NCI-H128 (cell line): ENCODE data around the gene SEC14L5.
"Not testable (repeated sequence)": the region's sequence is repeated elsewhere in the genome, so short reads cannot be mapped to it uniquely, and the experiment has no call there.

Experiments
- DNase-seq: peaks from one replicate; lab custom pipeline; 2025; ENCODE audit not compliant: unreplicated experiment; lab: John Stamatoyannopoulos, UW

SEC14L5 gene

DNA sequence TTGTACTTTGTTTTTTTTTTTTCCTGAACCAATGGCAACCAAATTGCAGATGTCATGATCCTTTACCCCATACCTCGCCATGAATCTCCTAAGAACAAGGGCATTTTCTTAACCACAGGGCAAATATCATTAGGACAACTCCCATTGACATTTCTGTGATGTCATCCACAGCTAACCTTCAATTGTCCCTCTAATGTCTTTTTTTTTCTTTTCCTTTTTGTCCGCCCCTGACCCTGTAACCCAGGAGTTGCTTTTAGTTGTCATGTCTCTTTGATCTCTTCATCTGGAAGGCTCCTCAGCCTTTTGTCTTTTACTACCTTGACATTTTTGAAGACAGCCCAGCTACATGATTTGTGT lies 76.0 kb downstream of the SEC14L5 start:
- no peak for DNase-seq

DNA sequence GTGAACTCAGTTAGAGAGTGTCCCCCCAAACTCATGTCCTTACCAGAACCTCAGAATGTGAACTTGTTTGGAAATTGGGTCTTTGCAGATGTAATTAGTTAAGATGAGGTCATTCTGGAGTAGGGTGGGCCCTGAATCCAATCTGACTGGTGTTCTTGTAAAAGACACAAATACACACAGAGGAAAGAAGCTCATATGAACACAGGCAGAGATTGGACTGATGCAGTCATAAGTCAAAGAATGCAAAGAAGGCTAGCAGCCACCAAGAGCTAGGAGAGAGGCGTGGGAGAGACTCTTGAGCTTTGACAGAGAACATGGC lies 77.7 kb downstream of the SEC14L5 start:
- DNase-seq, result no peak

DNA sequence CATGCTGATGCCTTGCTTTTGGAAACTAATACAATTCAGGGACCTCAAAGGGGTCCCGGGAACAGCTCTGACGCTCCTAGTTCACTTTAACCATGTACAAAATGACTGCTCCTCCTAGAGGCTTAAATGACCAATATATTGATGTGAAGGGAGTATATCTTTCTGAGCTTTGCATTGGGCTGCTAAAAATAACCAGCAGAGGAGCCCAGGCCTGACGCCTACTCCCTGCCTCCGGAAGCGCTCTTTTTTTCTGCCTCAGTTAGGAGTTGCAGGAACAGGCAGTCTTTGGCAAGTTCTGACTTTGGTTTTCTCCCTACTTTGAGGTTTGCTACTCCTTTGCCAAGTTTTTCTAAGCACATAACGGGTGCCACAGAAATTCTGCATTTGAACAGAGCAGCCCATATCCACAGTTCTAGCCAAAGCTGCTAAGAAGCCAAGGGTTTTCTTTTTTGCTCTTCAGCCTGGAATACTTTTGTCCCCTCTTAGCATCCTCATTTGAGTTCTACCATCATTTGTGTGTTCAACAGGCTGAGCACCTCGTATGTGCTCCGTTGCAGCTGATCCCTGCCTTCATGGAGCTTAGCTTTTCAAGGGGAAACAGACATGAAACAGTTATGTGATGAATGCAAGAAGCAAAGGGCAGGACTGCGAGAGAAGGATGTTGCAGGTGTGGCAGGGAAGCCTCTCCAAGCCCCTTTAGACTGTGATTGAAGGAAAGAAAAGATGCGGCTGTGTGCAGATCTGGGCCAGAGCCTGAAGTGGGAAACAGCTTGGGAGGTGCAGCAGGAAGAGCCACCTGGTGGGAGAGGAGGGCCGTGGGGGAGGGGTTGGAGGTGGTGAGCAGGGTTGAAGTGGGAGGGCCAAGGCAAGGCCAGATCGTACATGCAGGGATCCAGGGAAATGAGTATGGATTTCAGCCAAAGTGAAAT lies 78.4 kb downstream of the SEC14L5 start:
- DNase-seq, result no peak

- no peak for DNase-seq
Measured at GRCh38 chr16:5040451-5040850, 82.3 kb downstream of the SEC14L5 start.

GRCh38 chr16:5041600-5042133 lies 83.5 kb downstream of the SEC14L5 start:
- no peak for DNase-seq

GRCh38 chr16:5042574-5043171 lies 84.5 kb downstream of the SEC14L5 start:
- no peak for DNase-seq

DNA sequence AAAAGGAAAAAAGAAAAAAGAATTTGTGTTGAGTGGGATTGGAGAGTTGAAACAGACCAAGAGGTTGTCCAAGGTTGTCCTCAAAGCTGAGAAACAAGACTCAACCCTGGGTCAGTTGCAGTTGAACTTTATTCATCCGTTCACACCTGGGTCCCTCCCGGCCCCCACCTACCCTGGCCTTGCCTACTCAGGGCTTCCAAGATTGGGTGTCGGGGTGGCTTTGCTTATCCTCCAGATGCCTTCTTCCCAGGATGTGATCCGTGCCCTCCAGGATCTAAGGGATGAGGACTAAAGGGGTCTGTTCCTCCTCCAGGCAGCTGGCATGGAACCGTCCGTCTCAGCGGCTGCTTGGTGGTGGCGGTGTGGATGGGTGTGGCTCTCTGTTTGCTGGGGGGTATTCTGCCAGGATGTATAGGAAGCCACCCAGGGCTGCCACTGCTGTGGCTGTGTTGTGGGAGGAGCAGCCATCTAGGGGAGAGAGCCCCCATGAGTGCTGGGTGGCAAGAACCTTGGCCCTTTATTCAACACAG lies 85.9 kb downstream of the SEC14L5 start:
- DNase-seq, result no peak

- not testable (repeated sequence) for DNase-seq
Measured at GRCh38 chr16:5044581-5044980, 86.5 kb downstream of the SEC14L5 start.

DNA sequence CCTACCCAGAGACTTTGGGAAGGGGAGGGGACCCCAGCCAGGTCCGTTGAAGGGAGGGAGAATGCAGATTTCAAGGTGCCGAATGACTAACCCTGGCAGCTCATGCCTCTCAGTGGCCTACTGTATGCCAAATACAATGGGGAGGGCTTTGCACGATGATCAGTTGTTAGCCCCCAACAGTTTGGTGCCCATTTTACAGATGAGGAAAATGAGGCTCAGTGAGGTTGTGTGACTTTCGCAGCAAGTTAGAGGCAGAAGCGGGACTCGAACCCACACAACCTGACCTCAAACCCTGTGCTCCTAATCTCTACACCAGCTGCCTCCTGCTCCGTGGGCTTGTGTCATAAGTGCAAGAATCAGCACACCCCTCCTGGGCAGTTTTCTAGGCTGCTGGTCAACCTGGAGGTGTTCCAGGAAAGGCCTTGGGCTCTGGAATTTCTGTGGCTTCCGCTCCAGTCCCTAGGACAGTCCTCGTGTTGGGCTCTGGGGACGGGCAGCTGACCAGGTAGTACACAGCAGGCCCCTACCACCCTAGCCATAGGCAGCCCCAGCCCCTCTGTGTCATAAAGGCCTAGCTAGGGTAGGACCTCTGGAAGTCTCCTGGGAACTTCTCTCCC lies 87.5 kb downstream of the SEC14L5 start:
- DNase-seq, result no peak

DNA sequence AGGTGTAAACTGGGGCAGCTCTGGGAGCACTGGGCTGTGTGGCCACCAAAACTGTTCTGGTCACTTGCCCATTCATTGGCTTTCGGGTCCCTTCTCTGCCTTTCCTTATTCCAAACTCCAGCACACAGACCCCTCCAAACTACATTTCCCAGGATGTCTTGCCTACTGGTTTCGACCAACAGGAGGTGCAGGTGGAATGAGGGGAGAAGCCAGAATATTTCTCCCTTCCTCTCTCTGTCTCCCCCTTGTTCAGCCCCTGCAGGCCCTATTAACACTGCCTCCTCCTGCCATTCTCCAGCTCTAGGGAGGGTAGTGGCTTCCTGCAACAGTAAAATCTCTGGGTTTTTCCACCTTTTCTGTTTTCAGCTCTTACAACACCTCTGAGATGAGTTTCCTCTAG lies 88.8 kb downstream of the SEC14L5 start:
- DNase-seq, result no peak

DNA sequence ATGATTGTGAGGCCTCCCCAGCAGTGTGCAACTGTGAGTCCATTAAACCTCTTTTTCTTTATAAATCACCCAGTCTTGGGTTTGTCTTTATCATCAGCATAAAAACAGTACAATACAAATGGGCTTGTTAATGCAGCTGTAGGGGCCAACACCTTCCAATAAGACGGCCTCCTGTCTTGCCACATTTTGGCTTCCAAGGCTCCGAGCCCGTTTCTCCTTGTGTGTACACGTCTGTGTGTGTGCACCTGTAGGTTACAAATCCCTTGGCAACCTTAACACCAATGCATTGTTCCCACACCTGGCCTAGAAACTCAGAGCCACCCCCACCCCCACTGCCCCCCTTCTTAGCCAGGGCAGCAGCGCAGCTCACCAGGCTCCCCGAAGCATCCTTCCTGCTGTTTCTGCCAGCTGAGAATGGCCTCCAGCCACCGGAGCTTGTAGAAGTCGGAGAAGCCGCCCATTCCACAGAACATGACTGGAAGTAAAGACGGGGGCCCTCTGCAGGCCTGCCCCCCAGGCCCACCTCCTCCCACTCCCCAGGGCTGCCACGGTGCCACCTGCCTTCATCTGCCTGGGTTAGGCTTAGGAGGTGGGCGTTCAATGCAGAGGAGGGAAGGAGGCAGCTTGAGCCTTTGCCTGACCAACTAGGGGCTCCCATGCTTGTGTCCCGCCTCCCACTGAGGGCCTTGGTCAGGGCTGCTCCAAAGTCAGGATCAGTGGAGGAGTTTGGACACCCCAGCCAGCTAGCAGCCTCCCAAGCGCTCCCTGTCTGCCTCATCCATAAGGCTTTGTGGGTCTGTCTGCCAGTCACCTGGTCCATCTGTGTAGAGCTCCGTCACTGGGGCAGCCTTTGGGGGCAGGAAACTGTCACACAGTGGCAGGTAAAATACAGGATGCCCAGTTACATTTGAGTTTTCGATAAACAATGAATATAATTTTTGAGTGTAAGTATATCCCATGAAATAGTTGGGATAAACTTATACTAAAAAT lies 97.0 kb downstream of the SEC14L5 start:
- no peak for DNase-seq

DNA sequence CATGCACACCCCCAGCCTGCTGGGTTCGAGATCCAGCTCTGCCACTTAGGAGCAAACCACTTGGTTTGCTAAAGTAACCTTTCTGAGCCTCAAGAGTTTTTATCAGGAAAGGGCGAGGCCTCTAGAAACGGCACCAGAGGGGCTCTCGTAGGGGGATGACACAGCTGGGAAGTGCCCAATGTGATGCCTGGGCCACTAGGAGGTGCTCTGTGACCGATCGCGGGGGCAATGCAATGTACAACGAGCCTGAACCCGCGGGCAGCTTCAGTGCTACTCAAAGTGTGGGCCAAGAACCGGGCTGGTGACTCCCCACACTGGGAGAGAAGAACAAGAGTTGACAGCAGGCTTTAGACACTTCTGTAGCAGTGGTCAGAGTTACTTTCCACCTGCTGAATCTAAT lies 98.2 kb downstream of the SEC14L5 start:
- no peak for DNase-seq

DNA sequence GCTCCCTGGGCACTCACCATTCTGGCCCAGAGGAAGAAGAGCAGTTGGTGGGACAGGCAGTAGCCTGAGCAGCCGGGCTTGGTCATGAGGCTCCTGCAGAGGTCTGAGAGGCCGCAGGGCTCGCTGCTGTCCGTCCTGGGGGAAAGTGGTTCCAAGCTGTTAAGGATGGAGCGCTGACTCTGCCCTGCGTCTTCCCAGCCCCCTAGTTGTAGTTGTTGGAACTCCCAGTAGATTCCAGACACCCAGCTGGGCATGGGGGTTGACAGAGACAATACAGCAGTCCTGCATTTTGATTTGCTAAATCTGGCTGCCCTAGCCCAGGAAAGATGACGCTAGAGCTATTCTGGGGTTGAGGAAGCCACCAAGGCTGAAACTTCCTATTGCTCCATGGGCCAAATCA lies 100.3 kb downstream of the SEC14L5 start:
- DNase-seq, result no peak

DNA sequence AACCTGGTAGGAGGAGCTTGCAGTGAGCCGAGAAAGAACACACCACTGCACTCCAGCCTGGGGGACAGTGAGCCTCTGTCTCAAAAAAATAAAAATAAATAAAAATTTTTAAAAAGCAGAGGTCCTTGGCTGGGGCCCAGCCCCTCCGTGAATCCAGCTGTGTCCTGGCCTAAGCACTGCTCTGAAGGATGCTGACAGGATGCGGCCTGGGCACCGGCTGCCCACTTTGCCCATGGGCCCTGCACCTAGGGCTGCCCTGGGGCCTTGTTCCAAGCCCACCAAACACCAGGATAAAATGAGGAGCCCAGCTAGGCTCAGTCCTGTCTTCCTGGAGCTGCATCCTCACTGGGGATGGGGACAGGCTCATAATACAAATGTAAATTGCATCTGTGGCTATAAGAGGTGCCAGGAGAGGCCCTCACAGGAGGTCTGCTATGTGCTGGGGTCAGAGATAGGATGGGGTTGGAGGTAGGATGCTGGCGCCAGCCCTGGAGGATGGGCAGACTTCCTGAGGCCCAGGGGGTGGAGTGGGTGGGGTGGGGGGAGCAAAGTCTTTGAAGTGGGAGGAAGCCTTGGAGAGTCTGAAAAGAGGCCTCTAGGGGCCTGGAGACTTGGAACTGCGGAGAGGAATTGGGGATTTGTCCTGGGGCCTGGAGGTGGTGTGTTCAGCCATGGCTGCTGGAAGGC lies 101.4 kb downstream of the SEC14L5 start:
- no peak for DNase-seq

GRCh38 chr16:5060073-5060641 lies 102.0 kb downstream of the SEC14L5 start:
- no peak for DNase-seq

- DNase-seq, result no peak
Measured at GRCh38 chr16:5062051-5062450, 103.9 kb downstream of the SEC14L5 start.

GRCh38 chr16:5062790-5063765 lies 104.9 kb downstream of the SEC14L5 start:
- DNase-seq, result no peak

DNA sequence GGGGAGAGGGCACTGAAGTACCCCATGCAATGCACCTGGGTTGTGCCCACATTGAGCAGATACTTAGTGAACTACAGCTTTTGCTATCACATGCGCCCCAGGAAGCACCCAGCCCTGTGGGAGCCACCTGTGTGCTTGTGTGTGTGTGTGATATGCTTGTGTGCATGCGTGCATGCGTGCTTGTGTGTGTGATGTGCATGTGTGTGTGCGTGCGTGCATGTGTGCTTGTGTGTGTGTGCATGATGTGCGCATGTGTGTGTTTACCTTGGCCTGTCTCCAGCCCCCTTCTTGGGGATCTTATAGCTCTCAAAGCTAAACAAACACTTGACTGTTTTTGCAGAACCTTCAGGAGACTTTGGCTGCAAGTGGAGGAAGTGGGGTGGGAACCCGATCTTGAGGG lies 106.8 kb downstream of the SEC14L5 start:
- peak; percentile 15 for DNase-seq

DNA sequence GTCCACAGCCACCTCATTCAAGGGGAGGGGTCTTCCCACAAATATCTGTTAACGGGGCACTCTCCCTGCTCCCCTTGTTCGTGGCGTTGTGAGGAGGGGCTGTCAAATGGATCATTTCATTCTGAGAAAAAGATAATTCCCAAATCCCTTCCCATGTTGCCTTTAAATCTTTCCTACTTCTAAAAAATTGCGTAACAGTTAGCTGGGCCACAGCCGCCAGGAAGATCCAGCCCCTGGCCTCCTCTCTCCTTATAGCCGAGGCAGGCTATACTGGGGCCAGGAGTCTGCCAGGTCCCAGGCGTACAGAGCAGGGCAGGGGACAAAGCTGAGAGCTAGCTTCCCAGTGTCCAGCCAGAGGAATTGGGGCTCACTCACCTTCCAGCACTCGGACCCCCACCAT lies 107.2 kb downstream of the SEC14L5 start:
- no peak for DNase-seq
